Naive thymus-derived CD4-positive, alpha-beta T cell (primary cell): Measurements from ENCODE around the gene MAP3K9. TPM values are rescaled to one million over a fixed set of nuclear protein-coding genes. Genes with fewer than 3 reads are reported as not detected.
A peak's percentile ranks its signal among the peaks of the same experiment; 100 is the strongest.

Experiments used
- ATAC-seq: fragments of 150-1000 bp; cut with Tn5 transposase; 2 replicates; pipeline ENCODE4 v1.10.0; 2021; ENCODE audit warnings: mild to moderate bottlenecking, moderate library complexity
- CTCF ChIA-PET: fragments of 350-600 bp; sonication (Branson Sonifier 250); formaldehyde crosslinking; loops from one replicate; lab custom pipeline; 2021; ENCODE audit warnings: antibody characterized with exemption; lab: Charles Lee
- POLR2A ChIA-PET: fragments of 350-600 bp; sonication (Branson Sonifier 250); formaldehyde crosslinking; loops from one replicate; lab custom pipeline; 2021; ENCODE audit warnings: antibody characterized with exemption, inconsistent platforms; lab: Charles Lee
- DNase-seq, 9 donors: peaks; one replicate each; pipeline versions ENCODE4 v3.0.0 to v3.0.0-alpha.2; 2020 to 2022; ENCODE audit warnings: mixed read lengths in 1 of 9
- H3K27ac ChIP-seq: one replicate; pipeline ENCODE4 v1.7.0; 2013; ENCODE audit warnings: mild to moderate bottlenecking, low read depth, low read length, moderate library complexity
- H3K27me3 ChIP-seq, 2 donors: one replicate each; pipeline ENCODE4 v1.7.0; 2013; ENCODE audit warnings: low read length in 2 of 2, mild to moderate bottlenecking in 2 of 2, moderate library complexity in 2 of 2; ENCODE audit not compliant: control insufficient read depth in 2 of 2, insufficient read depth in 2 of 2
- H3K36me3 ChIP-seq, 3 experiments: 1 replicate in 2 of 3; 2 replicates in 1 of 3; pipeline ENCODE4 v1.7.0; 2013; ENCODE audit warnings: low read length in 3 of 3, mild to moderate bottlenecking in 3 of 3, moderate library complexity in 1 of 3; ENCODE audit not compliant: insufficient read depth in 3 of 3, control insufficient read depth in 2 of 3
- H3K4me1 ChIP-seq, 2 donors: one replicate each; pipeline ENCODE4 v1.7.0; 2013; ENCODE audit warnings: low read length in 2 of 2, mild to moderate bottlenecking in 2 of 2, moderate library complexity in 1 of 2; ENCODE audit not compliant: control insufficient read depth in 2 of 2, insufficient read depth in 2 of 2
- H3K4me3 ChIP-seq: 2 replicates; pipeline ENCODE4 v1.7.0; 2013; ENCODE audit warnings: mild to moderate bottlenecking, low read length
- H3K9me3 ChIP-seq, 3 experiments: 1 replicate in 2 of 3; 2 replicates in 1 of 3; pipeline ENCODE4 v1.7.0; 2013; ENCODE audit warnings: low read length in 3 of 3; ENCODE audit not compliant: control insufficient read depth in 2 of 3
- H3K27ac Mint-ChIP-seq, 9 donors: one replicate each; pipeline ENCODE4 v1.8.0; 2020 to 2022; ENCODE audit warnings: mixed read lengths in 9 of 9, mild to moderate bottlenecking in 8 of 9, moderate library complexity in 5 of 9, inconsistent platforms in 2 of 9
- H3K27me3 Mint-ChIP-seq, 5 donors: one replicate each; pipeline ENCODE4 v1.8.0; 2021 to 2022; ENCODE audit warnings: mixed read lengths in 5 of 5, mild to moderate bottlenecking in 1 of 5
- H3K36me3 Mint-ChIP-seq, 5 donors: one replicate each; pipeline ENCODE4 v1.8.0; 2020 to 2022; ENCODE audit warnings: mixed read lengths in 5 of 5, mild to moderate bottlenecking in 3 of 5, inconsistent platforms in 1 of 5
- H3K4me1 Mint-ChIP-seq, 7 donors: one replicate each; pipeline ENCODE4 v1.8.0; 2020 to 2022; ENCODE audit warnings: mixed read lengths in 7 of 7, mild to moderate bottlenecking in 3 of 7, inconsistent platforms in 1 of 7
- H3K4me3 Mint-ChIP-seq, 10 donors: one replicate each; pipeline ENCODE4 v1.8.0; 2020 to 2022; ENCODE audit warnings: mild to moderate bottlenecking in 10 of 10, mixed read lengths in 10 of 10, moderate library complexity in 6 of 10, inconsistent platforms in 2 of 10
- H3K9me3 Mint-ChIP-seq, 11 donors: one replicate each; pipeline ENCODE4 v1.8.0; 2020 to 2022; ENCODE audit warnings: mixed read lengths in 11 of 11, mild to moderate bottlenecking in 4 of 11, inconsistent platforms in 1 of 11, moderate library complexity in 1 of 11
- intact Hi-C, 2 donors: fragments of 100-400 bp; cut with micrococcal nuclease; formaldehyde crosslinking; loops; one replicate each; pipeline ENCODE4 v1.15.1; 2023
- polyA plus RNA-seq, 2 donors: library from polyadenylated mRNA; unstranded; fragments of 300-500 nt; fragmentation: Illumina TruSeq; gene quantifications; one replicate each; pipeline ENCODE4 v1.2.3, GENCODE V29; 2021
- total RNA-seq, 6 experiments: library from RNA in 5 of 6; stranded (reverse) in 5 of 6; gene quantifications; 1 replicate in 5 of 6; 2 replicates in 1 of 6; pipeline ENCODE4 v1.2.3 and lab custom pipeline; 2021 to 2026

Gene MAP3K9
- total and polyA plus RNA-seq, 7 experiments from 2014 or later = 0.73 to 7.8 (median 5.3) TPM

DNA sequence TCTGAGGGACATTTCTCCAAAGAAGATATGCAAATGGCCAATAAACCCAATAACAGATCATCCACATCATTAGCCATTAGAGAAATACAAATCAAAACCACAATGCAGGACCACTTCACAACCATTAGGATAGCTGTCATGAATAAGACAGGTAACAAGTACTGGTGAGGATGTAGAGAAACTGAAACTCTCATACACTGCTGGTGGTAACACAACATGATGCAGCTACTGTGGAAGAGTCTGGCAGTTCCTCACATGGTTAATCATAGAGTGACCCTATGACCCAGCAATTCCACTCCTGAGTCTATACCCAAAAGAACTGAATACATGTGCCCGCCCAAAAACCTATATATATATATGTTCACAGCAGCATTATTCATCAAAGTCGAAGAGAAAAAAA lies 128.6 kb downstream of the MAP3K9 start:
- intact Hi-C loops = no loop called here
- H3K36me3 Mint-ChIP-seq = peaks cover 3 to 22% (median 8%) of the 10 kb centered on the region in 5 donors
- POLR2A ChIA-PET = interaction anchor here (0.7 kb wide), 1 partner anchor 31 kb away, joined by 3 read pairs; no protein-coding TSS in a partner anchor

GRCh38 chr14:70677341-70677740 lies 132.0 kb downstream of the MAP3K9 start:
- CTCF ChIA-PET = interaction anchor here (0.9 kb wide), 1 partner anchor 141 kb away, joined by 3 read pairs; no protein-coding TSS in a partner anchor
- no peak overlapping the region for H3K27ac ChIP-seq

More for the DNA sequence above, 128.6 kb downstream of the MAP3K9 start:
- H3K9me3 ChIP-seq = no peaks in the 10 kb centered on the region
- no peak overlapping the region for H3K4me3 Mint-ChIP-seq
- H3K27ac Mint-ChIP-seq = no peak overlapping the region
- no peak for ATAC-seq
- no peaks in the 10 kb centered on the region for H3K27me3 Mint-ChIP-seq
- H3K36me3 ChIP-seq = no peaks in the 10 kb centered on the region
- no peaks in the 10 kb centered on the region for H3K9me3 Mint-ChIP-seq
- peaks cover 0 to 11% (median 0%) of the 10 kb centered on the region in 7 donors for H3K4me1 Mint-ChIP-seq
- no peak overlapping the region for H3K27ac ChIP-seq
- no peaks in the 10 kb centered on the region for H3K27me3 ChIP-seq
- no peak overlapping the region for H3K4me3 ChIP-seq
- H3K4me1 ChIP-seq = no peaks in the 10 kb centered on the region
- DNase-seq = no peak
- CTCF ChIA-PET = interaction anchor here (0.6 kb wide), 1 partner anchor 17 kb away, joined by 3 read pairs; no protein-coding TSS in a partner anchor

More at GRCh38 chr14:70677341-70677740, 132.0 kb downstream of the MAP3K9 start:
- Histone ChIP-seq H3K27me3 (no peaks in the 10 kb centered on the region), H3K4me3 (no peak overlapping the region), H3K4me1 (no peaks in the 10 kb centered on the region), H3K36me3 (peaks cover 0 to 22% (median 0%) of the 10 kb centered on the region in 3 experiments), H3K9me3 (no peaks in the 10 kb centered on the region)
- POLR2A ChIA-PET = no interaction called here
- DNase-seq = no peak
- Mint-ChIP-seq H3K27ac (peak overlapping the region in 3 of 9 donors; percentile 6 to 57 (median 20)), H3K27me3 (no peaks in the 10 kb centered on the region), H3K4me1 (peaks cover 0 to 18% (median 4%) of the 10 kb centered on the region in 7 donors), H3K9me3 (no peaks in the 10 kb centered on the region), H3K36me3 (peaks cover 9 to 34% (median 13%) of the 10 kb centered on the region in 5 donors), H3K4me3 (no peak overlapping the region)
- no peak for ATAC-seq
- intact Hi-C loops = loop anchor here in 1 of 2 donors (5.0 kb wide), 1 partner anchor 35 kb away; the partner anchor contains the start of gene TTC9

Other genes starting within 250 kb of the MAP3K9 start
- 10 to 100 TPM; 53.4 to 97.0 (median 67.1) TPM for gene MED6, start 208.9 kb downstream of the MAP3K9 start, total RNA-seq
- gene MED6, start 208.9 kb downstream of the MAP3K9 start, polyA plus RNA-seq = 10 to 100 TPM; 40.3 to 40.6 TPM
- gene TTC9, start 167.6 kb downstream of the MAP3K9 start, total RNA-seq = 10 to 100 TPM; 10.1 to 35.5 (median 14.0) TPM
- 10 to 100 TPM; 11.6 to 17.9 TPM for gene TTC9, start 167.6 kb downstream of the MAP3K9 start, polyA plus RNA-seq
- 100 to 1,000 TPM in 4 of 5 experiments, 10 to 100 TPM in 1; 80.8 to 114 (median 112) TPM for gene PCNX1, start 97.9 kb upstream of the MAP3K9 start, total RNA-seq
- 10 to 100 TPM; 11.2 to 12.2 TPM for gene PCNX1, start 97.9 kb upstream of the MAP3K9 start, polyA plus RNA-seq